NCI-H187 treated with DMSO at 0.1 percent for 48 hours (cell line): ENCODE results near the gene CWC27.

Source experiments
- DNase-seq: peaks from one replicate; lab custom pipeline; 2025; lab: John Stamatoyannopoulos, UW

The CWC27 gene

DNA sequence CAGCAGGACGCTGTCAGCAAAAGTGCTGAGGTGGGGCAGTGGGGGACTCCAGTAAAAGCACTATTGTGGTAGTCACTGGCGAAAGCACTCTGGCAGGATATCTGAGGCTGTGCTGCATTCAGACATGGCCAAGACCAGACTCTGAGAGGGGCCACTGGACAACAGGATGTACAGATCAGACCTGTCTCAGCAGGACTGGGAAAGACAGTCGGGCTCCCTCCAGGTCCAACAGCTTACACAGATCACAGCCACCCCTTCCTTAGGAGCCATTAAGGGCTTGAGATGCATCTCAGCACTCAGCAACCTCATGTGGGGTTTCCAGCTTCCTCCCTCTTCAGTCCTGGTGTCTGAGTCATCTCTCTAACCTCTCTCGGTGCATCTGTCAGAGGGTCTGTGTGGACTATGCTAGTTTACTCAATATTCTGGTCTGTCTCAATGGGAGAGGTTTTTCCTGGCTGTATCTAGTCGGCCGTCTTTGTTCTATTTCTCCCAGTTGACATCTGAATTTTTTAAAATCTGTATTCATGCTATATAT is 154.5 kb downstream of the CWC27 start:
- no peak for DNase-seq

DNA sequence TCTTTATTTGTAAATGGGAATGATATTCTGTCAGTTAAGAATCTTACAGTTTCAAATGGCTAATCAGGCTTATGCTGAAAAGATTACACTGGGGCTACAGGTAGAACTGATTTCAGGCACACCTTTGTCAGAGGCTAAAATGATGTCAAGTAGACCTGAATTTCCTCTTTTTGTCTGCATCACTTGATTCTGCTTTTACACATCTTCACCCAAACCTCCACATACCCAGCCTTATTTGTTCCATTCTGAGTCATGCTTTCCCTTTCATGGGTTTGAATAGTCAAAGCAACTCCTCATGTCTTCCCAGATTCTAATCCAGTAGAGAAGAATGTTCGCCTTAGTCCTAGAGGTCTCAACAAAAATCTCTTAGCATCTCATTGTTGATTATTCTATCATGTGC is 156.4 kb downstream of the CWC27 start:
- no peak for DNase-seq

DNA sequence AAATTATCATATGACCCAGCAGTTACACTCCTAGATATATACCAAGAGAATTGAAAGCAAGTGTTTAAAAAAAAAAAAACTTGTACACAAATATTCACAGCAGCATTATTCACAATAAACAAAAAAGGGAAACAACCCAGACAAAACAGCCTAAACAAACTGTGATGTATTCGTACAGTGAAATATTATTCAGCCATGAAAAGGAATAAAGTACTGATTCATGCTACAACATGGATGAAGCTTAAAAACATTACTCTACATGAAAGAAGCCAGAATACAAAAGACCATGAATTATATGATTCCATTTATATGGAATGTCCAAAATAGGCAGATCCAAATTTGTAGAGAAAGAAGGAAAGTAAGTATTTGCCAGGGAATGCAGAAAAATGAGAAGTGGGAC is 161.1 kb downstream of the CWC27 start:
- no peak for DNase-seq

DNA sequence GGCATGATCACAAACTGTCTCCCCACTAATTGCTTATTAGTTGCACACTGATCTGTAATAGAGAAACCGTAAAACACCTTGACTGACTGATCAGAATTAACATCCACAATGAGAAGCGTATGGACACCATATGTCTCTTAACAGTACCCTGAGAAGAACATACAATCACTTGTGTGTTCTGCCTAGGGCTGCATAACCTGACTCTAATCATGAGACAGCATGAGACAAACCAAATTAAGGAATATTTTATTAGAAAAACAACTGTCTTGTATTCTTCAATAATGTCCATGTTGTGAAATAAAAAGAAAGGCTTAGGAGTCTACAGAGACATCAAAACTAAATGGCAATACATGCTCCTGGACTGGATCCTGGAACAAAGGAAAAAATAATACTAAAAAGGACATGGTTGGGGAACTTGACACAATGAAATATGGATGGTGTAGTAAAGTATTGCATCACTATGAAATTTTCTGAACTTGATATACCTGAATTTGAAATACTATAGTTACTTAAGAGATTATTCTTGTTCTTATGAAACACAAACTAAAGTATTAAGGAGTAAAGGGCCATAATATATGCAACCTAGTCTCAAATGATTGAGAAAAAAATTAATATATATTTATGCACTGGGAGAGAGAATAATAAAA is 162.1 kb downstream of the CWC27 start:
- no peak for DNase-seq

DNA sequence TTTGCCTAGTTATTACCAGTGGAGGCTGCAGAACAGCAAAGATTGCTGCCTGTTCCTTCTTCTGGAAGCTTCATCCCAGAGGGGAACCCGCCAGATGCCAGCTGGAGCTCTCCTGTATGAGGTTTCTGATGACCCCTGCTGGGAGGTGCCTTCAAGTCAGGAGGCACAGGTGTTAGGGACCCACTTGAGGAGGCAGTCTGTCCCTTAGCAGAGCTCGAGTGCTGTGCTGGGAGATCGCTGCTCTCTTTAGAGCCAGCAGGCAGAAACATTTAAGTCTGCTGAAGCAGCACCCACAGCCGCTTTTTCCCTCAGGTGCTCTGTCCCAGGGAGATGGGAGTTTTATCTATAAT is 170.7 kb downstream of the CWC27 start:
- DNase-seq, result peak; percentile 21

DNA sequence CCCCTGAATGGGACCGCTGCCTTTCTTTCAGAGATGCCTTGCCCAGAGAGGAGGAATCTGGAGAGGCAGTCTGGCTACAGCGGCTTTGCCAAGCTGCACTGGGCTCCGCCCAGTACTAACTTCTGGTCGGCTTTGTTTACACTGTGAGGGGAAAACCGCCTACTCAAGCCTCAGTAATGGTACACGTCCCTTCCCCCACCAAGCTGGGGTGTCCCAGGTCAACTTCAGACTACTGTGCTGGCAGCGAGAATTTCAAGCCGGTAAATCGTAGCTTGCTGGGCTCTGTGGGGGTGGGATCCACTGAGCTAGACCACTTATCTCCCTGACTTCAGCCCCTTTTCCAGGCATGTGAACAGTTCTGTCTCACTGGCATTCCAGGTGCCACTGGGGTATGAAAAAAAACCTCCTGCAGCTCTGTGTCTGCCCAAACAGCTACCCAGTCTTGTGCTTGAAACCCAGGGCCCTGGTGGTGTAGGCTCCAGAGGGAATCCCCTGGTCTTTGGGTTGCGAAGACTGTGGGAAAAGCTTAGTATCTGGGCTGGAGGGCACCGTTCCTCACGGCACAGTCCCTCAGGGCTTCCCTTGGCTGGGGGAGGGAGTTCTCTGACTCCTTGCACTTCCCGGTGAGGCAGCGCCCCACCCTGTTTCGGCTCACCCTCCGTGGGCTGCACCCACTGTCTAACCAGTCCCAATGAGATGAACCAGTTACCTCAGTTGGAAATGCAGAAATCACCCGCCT is 171.2 kb downstream of the CWC27 start:
- DNase-seq, result peak; percentile 27

DNA sequence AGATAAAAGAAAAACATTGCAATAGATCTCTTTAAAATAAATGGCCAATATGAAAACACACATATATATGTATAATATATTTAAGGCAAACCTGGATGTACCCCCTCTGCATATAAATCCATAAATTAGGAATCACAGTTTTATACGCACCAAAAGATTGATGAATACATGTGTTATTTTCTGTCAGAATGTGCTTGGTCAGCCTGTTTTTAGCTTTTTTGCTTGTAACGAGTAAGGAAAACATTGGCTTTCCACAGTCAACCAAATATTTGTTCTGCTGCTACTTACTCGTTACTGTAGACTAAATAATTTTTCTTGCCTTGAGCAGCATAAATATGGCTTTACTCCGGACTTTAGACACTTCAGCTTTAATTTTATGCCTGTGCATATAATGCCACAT is 173.7 kb downstream of the CWC27 start:
- DNase-seq, result no peak

DNA sequence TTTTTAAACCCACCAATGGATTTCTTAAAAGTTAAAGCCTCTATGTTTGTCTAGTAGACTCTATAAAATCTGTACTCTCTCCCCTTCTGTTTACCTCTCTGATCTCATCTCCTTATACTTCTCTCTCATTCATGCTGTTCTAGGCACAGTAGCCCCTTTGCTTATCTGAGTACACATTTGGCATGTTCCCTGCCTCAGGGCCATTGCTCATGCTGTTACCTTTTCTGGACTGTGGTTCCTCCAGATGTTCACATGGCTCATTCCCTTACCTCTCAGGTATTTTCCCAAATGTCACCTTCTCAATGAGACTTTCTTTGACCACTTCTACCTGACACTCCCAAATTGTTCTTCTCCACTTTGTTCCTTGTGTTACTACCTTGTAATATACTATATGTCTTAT is 176.1 kb downstream of the CWC27 start:
- DNase-seq, result no peak

DNA sequence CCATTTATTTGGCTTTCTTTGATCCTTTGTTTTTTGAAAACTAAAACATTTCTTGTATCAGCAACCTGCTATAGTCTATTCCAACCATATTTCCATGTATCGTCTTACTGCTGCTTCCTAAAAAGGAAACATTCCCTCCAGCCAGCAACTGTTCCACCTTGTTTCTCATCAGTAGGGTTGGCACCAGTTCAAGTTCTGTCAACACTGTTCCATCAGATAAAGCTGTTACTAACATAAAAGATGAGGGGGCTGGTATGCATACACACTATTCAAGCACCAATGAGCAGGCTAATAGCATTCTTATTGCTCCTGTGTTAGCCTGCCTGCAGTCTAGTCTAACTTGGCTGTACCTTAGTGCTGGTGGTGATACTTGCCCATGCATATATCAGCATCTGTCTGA is 178.3 kb downstream of the CWC27 start:
- DNase-seq, result no peak

DNA sequence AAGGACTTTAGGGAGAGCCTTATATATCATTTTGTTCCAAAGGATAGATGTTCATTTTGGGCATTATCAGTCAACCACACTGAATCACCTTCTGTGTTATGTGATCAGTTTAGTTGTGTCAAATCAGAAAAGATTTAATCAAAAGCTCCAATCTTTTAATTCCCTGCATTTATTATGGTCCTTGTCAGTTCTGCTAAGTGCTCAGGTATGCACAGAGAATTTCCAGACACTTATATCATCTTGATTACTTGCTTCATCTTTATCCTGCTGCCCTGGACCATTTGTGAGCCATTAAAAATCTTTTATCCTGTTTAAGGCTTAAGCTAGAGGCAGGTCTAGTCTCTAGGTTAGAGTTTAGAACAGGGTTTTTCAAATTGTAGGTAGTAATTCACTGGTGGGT is 179.1 kb downstream of the CWC27 start:
- no peak for DNase-seq

DNA sequence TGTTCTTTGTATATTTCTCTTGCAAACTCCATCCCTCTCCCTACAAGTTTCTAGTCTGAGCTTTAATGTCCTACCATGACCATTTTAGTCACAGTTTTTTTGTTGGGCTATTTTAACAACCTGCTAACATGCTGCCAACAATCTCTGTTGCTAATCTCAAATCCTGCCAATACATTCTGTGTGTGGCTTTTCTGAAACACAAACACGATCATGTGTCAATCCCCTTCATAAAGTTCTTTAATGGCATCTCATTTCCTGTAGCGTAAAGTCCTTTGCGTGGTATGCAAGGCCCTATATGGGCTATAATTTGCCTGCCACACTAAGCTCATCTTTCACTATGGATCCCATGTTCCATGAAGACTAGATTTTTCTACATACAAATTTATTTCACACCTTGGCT is 180.6 kb downstream of the CWC27 start:
- no peak for DNase-seq

DNA sequence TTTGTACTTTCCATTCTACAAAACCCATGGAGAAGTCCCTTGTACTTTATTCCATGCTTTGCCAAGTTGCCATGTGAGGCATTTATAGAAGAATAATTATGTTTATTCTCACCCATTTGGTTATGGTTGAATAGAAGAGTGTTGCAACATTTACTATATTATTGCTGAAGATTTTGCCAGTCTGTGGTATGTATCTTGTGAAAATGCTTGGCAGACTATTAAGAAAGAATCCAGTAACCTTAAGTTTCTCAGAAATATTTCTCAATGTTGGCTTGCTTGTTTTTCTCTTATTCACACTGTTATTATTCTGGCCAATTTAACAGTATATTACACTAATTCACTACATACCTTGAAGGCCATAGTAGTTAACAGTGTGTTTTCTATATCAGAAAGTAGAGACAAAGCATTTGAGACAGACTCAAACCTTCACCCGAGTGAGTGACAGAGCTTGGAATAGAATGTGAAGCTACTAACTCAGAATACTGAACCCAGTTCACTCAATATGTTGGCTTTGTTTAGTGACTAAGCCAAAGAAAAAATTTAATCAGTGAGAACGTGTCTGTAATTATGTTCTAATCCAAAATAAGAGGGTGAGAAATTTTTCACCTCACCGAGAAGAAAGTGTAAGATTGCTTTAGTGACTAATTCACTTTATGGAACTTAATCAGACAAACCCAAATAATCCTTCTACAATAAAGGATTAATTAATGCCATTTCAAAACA is 184.4 kb downstream of the CWC27 start:
- no peak for DNase-seq

DNA sequence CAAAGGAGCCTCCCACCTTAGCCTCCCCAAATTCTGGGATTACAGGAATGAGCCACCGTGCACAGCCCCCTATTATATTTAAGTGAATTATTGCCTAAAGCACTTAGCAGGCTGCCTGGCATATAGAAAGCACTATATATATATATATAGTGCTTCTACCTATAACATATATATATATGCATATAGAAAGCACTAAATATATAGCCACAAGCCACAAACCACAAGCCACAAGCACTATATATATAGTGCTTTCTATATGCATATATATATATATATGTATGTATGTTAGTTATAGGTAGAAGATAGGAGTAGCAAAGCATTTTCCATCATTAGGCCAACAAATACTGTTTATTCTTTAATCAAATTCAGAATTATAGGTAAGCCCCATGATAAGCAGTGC is 185.8 kb downstream of the CWC27 start:
- DNase-seq, result no peak

DNA sequence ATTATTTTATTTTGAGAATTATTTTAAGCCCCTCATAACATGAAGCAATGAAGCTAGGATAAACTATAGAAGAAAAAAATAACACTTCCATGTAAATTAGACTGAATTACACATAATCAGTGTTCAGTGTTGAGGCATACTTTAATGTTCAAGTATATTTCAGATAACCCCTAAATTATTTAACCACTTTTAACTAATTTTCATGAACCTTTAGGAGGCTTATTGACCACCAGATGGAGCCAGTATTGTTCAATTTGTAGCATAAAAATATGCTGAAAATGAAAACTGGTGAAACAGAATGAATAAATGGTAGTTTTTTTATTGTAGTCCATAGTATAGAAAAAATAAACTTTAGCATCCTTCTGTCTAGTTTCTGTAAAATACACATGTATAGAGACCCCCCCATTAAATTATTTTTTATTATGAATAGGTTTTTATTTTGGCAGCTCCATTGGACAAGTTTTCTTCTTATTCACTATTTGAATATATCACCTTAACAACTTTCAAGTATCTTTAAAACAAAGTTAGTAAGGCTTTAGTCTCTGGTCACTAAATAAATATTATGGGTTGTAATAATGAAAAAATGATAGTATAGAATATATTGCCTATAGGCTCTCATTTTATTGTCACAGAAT is 190.1 kb downstream of the CWC27 start:
- no peak for DNase-seq

DNA sequence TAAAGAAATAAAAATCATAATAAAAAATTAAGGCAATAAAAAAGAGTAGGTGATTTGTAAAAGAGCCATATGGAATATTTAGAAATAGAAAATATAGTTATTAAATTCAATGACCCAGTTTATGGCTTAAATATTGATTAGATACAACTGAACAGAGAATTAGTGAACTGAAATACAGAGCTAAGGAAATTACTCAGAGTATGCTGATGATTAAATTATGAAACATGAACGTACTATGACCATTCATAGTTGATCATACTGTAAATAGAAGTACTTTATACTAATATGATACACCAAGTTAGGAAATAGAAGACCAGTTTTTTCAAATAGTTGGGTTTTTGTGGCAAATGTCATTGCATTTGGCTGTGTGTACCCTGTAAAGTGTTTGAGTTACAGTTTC is 194.5 kb downstream of the CWC27 start:
- no peak for DNase-seq

DNA sequence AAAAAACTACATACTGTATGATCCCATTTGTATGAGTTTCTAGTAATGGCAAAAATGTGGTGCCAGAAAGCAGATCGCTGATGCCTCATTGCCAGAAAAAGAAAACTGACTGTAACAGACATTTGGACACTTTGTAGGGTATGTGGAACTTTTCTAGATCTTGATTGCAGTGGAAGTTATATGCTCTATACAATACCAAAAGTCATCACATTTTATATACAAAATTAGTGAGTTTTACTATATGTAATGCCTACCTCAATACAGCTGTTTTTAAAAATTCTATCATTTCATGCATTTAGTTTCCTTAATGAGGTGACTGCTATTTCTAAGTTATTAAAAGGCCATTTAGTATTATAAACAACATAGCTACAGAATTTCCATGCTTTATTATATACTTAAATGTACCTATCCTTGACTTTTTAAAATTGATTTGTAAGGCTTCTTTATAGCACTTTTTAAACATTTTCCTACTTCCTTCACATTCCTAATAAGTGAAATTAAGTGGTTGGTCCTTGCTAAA is 199.9 kb downstream of the CWC27 start:
- no peak for DNase-seq

DNA sequence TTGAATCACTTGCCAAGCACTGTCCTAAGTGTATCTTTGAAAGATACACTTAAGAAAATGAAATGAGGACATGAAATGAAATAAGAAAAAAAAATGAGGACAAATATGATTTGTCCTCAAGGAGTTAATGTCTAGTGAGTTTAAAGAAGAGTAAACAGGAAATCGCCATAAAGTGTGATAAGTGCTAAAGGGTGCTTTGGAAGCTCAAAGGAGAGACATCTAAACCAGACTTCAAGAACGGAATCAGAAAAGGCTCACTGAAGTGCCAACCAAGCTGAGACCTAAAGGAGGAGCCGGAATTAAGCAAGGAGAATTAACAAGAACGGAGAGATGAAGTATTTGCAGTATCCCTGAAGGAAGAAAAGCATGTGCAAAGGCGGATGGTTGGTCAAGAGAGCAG is 200.8 kb downstream of the CWC27 start:
- DNase-seq, result no peak

DNA sequence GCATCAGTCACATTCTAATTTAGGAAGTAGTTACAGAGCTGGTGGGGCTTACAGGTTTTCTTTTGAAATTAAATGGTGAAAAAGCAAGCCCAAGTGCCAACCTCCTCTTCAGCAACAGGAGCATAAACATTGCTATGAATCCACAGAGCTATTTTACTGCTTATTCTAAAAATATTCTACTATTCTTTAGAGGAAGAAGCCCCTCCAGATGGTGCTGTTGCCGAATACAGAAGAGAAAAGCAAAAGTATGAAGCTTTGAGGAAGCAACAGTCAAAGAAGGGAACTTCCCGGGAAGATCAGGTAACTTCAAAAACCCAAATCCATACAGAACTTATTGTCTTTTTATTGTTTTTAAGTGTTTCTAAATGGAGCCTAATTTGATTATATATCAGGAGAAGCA is 202.8 kb downstream of the CWC27 start:
- DNase-seq, result no peak

DNA sequence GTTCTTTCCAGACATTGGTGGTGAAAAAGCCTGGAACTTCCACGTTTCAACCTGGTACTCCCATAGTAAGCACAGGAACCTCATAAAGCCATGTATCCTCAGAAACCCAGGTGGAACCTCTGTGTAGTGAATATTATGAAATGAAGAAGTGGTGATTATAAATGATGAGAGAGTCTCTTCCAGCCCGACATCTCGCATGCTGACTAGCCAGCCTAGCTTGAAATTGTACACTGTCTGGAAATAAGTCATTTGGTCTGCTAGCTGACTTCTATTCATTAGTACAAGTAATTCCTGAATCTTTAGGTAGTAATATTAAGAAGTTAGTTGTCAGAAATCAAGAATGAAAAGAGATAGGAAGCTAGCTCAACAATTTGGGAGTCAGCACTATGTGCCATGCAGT is 203.3 kb downstream of the CWC27 start:
- DNase-seq, result no peak

DNA sequence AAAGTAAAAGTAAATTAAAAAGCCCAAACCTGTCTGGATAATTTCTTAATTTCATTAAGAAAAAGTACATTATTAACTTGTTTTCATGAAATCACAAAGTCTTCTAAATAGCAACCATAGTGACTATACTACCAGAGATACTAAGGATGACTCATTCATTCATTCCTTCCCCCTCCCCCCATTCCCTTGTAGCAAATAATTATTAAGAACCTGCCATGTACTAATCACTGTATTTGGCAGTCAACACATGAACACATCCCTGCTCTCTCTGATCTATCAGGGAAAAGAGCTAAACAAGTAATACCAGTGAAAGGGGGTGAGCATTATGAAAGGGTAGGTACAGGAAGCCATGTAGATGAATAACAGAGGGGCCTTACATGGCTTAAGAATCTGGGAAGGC is 203.9 kb downstream of the CWC27 start:
- no peak for DNase-seq

DNA sequence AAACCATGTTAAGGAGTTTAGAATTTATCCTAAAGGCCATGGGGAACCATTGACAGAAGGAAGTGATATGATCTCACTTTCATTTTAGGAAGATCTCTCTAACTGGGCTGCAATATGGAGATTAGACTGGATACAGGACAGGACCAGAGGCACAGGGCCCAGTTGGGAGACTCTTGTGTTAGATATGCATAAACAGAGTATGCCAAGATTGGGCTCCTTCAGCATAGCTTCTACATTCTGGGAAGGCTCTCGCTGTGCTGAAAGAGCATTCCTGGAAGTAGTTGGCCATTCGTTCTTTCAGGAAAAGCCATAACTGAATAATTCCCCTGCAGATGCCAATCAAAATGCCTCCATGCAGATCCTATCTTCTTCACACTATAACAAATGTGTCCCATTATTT is 204.5 kb downstream of the CWC27 start:
- DNase-seq, result no peak

DNA sequence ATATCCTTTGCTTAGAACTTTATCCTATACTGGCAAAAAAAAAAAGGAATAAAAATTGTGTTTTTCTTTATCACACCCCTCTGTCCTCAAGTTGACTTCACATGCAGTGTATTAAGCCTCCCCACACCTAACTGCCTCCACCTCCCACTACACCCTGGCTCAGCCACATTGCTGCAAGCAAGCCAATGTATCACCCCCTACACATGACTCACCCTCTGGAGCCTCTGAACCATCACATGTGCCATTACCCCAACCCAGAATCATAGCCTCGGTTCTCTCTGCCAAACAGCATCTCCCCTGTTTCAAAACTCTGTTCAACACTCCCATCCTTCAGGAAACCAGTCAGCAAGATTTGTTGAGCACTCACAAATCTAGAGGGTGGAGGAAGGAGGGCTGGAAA is 209.0 kb downstream of the CWC27 start:
- no peak for DNase-seq

DNA sequence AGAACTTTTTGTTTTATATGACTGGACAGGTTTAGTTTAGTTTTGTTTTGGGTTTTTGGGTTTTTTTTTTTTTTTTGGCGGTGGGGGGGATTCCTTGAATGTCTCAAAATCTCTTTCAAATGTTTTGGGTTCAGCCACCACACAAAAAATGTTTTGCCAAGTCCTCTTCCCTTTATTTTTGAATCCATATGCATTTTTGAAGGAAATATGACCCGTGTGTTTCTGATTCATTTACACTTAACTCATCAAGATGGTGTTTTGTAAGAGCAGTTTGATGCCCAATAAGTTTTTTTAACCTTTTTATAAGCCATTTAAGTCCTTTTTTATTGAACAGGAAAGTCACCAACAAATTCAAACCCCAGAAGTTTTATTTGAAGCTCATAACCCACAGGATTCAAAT is 209.8 kb downstream of the CWC27 start:
- no peak for DNase-seq
